HG03354 (cell line): ENCODE results near the gene PRAMEF9.
"Not testable (repeated sequence)": the region's sequence is repeated elsewhere in the genome, so short reads cannot be mapped to it uniquely, and the experiment has no call there.

Experiments
- ATAC-seq: cut with Tn5 transposase; IDR thresholded peaks from one replicate; pipeline ENCODE4 v1.9.1; 2021; ENCODE audit warnings: mild to moderate bottlenecking; ENCODE audit not compliant: unreplicated experiment, poor library complexity, severe bottlenecking

The PRAMEF9 gene

GRCh38 chr1:13171548-13171947 lies at the start of gene PRAMEF9:
Gene PRAMEF9 (plus strand): TSS chr1:13171848. CDS start chr1:13175281, 3,433 bp downstream.
- not testable (repeated sequence) for ATAC-seq

- ATAC-seq: not testable (repeated sequence)
Observed at GRCh38 chr1:13155909-13156308, 15.7 kb upstream of the PRAMEF9 start, which contains the start of gene PRAMEF26. Gene PRAMEF26 (minus strand): TSS chr1:13156009. CDS start chr1:13153095, 2,914 bp downstream.

- ATAC-seq: not testable (repeated sequence)
Observed at GRCh38 chr1:13165531-13165930, 6.1 kb upstream of the PRAMEF9 start, which contains the start of gene HNRNPCL4. Gene HNRNPCL4 (minus strand): TSS chr1:13165631. CDS start chr1:13165467, 164 bp downstream.

GRCh38 chr1:13201309-13201708 lies 29.7 kb downstream of the PRAMEF9 start, which contains the start of gene PRAMEF13:
Gene PRAMEF13 (minus strand): TSS chr1:13201409. CDS start chr1:13199589, 1,820 bp downstream.
- ATAC-seq: not testable (repeated sequence)

- not testable (repeated sequence) for ATAC-seq
Observed at GRCh38 chr1:13208712-13209111, 37.1 kb downstream of the PRAMEF9 start.

- ATAC-seq: not testable (repeated sequence)
Observed at GRCh38 chr1:13216619-13217018, 45.0 kb downstream of the PRAMEF9 start.

- not testable (repeated sequence) for ATAC-seq
Observed at GRCh38 chr1:13219203-13219602, 47.6 kb downstream of the PRAMEF9 start.

GRCh38 chr1:13222788-13223187 lies 51.1 kb downstream of the PRAMEF9 start:
- ATAC-seq: not testable (repeated sequence)

- no peak for ATAC-seq
Observed at GRCh38 chr1:13224480-13225060, 52.9 kb downstream of the PRAMEF9 start.

- ATAC-seq: not testable (repeated sequence)
Observed at GRCh38 chr1:13225675-13226204, 54.1 kb downstream of the PRAMEF9 start, which contains the start of gene PRAMEF18. Gene PRAMEF18 (minus strand): TSS chr1:13226154. CDS start chr1:13226106, 48 bp downstream.

GRCh38 chr1:13227271-13228055 lies 55.8 kb downstream of the PRAMEF9 start:
- ATAC-seq: not testable (repeated sequence)

GRCh38 chr1:13228343-13228781 lies 56.7 kb downstream of the PRAMEF9 start:
- ATAC-seq: no peak
